Measurements from ENCODE around the gene ZSCAN20. TPM values are rescaled to one million over a fixed set of nuclear protein-coding genes. Genes with fewer than 3 reads are reported as not detected.

Gene ZSCAN20
- total RNA-seq, 1 experiment from 2014 or later: 3.9 TPM

GRCh38 chr1:33471416-33471815 is 1.0 kb upstream of the ZSCAN20 start:
- Histone ChIP-seq H3K56ac (ENCODE audit: insufficient read length, low read depth, low read length) (no peak overlapping the region), H2BK120ac (ENCODE audit: low read depth, low read length, poor library complexity, severe bottlenecking) (no peak overlapping the region), H2BK20ac (ENCODE audit: low read depth, low read length, poor library complexity, severe bottlenecking) (no peak overlapping the region), H3K23me2 (ENCODE audit: insufficient read length, low read depth, low read length, poor library complexity, severe bottlenecking) (peaks cover 6% of the 10 kb centered on the region), H3K9ac (ENCODE audit: extremely low read depth, insufficient read length, low read length) (no peak overlapping the region), H3K23ac (ENCODE audit: insufficient read length, low read depth, low read length) (no peak overlapping the region), H4K20me1 (ENCODE audit: control insufficient read depth, insufficient read depth, insufficient read length) (no peaks in the 10 kb centered on the region), H3K79me1 (ENCODE audit: insufficient read depth, low read depth, low read length, poor library complexity, severe bottlenecking) (no peaks in the 10 kb centered on the region), H3K14ac (ENCODE audit: insufficient read depth, low read length) (no peak overlapping the region), H4K8ac (replicated peaks; ENCODE audit: insufficient read length, low read depth, low read length) (no peak overlapping the region), H3K4me1 (ENCODE audit: insufficient read depth, low read length) (no peaks in the 10 kb centered on the region; the same call in 1 of the 2 replicates), H3K18ac (ENCODE audit: insufficient read length, low read depth, low read length) (no peak overlapping the region), H3T11ph (ENCODE audit: low read length) (no peak overlapping the region), H3K27me3 (ENCODE audit: insufficient read depth, low read length) (no peaks in the 10 kb centered on the region), H3K4ac (ENCODE audit: low read depth, low read length) (no peak overlapping the region), H3K27ac (ENCODE audit: insufficient read length, low read depth, low read length) (no peak overlapping the region), H3K4me2 (ENCODE audit: insufficient read depth, insufficient read length, low read length) (no peak overlapping the region), H2BK12ac (ENCODE audit: insufficient read length, low read depth, low read length) (no peak overlapping the region), H3K79me2 (ENCODE audit: insufficient read depth, low read length) (no peaks in the 10 kb centered on the region), H3K9me3 (ENCODE audit: control insufficient read depth, low read depth, low read length) (no peaks in the 10 kb centered on the region), H2AFZ (ENCODE audit: low read length) (no peak overlapping the region), H4K91ac (ENCODE audit: insufficient read length, low read depth, low read length) (no peak overlapping the region), H2AK5ac (ENCODE audit: insufficient read length, low read length) (no peak overlapping the region), H2BK15ac (ENCODE audit: low read depth, low read length) (no peak overlapping the region), H4K5ac (ENCODE audit: insufficient read length, low read depth, low read length) (no peak overlapping the region), H2BK5ac (ENCODE audit: insufficient read length, low read length) (no peak overlapping the region)
- DNase-seq: no peak
- Mint-ChIP-seq H3K4me1 (peaks cover 20 to 26% of the 10 kb centered on the region in 2 experiments), H3K9me3 (no peaks in the 10 kb centered on the region), H3K4me3 (no peak overlapping the region), H3K27ac (no peak overlapping the region), H3K27me3 (ENCODE audit: low read depth) (no peaks in the 10 kb centered on the region; the same call in none of the 2 replicates), H3K36me3 (ENCODE audit: insufficient read depth in 1 of 3, low read depth in 3 of 3) (no peaks in the 10 kb centered on the region; a peak in 1 of 7 replicates)
- TF ChIP-seq CTCF (conservative IDR thresholded peaks at IDR 0.05): no peak
- no CpG with 5 or more reads among the region's 4 CpGs for WGBS (ENCODE audit: extremely low coverage, insufficient read length, low lambda C conversion rate)
